Measurements from ENCODE around the gene C12orf50.

Gene C12orf50

GRCh38 chr12:87943023-87943422 is 86.2 kb downstream of the C12orf50 start:
- no peak for TF ChIP-seq CTCF (IDR thresholded peaks at IDR 0.05; ENCODE audit: low read depth, low read length)
- H3K27ac ChIP-seq = no peak overlapping the region
- H3K27me3 ChIP-seq (ENCODE audit: insufficient read depth, low read depth, severe bottlenecking) = no peaks in the 10 kb centered on the region
- no peaks in the 10 kb centered on the region for H3K36me3 ChIP-seq
- no peaks in the 10 kb centered on the region for H3K9me3 ChIP-seq (ENCODE audit: severe bottlenecking)
- H3K4me3 ChIP-seq (ENCODE audit: low read depth, low read length) = no peak overlapping the region
- DNase-seq = no peak

GRCh38 chr12:87939182-87939581 is 90.0 kb downstream of the C12orf50 start:
- DNase-seq = no peak
- no peak for TF ChIP-seq CTCF (IDR thresholded peaks at IDR 0.05; ENCODE audit: low read depth, low read length)
- H3K27me3 ChIP-seq (ENCODE audit: insufficient read depth, low read depth, severe bottlenecking) = no peaks in the 10 kb centered on the region
- H3K9me3 ChIP-seq (ENCODE audit: severe bottlenecking) = no peaks in the 10 kb centered on the region
- H3K27ac ChIP-seq = no peak overlapping the region
- no peak overlapping the region for H3K4me3 ChIP-seq (ENCODE audit: low read depth, low read length)
- no peaks in the 10 kb centered on the region for H3K36me3 ChIP-seq

GRCh38 chr12:87935216-87935615 is 94.0 kb downstream of the C12orf50 start:
- Histone ChIP-seq H3K4me3 (ENCODE audit: low read depth, low read length) (no peak overlapping the region), H3K36me3 (no peaks in the 10 kb centered on the region), H3K27ac (no peak overlapping the region), H3K27me3 (ENCODE audit: insufficient read depth, low read depth, severe bottlenecking) (no peaks in the 10 kb centered on the region), H3K9me3 (ENCODE audit: severe bottlenecking) (no peaks in the 10 kb centered on the region)
- TF ChIP-seq CTCF (IDR thresholded peaks at IDR 0.05; ENCODE audit: low read depth, low read length) = no peak
- DNase-seq = no peak

GRCh38 chr12:87933991-87934390 is 95.2 kb downstream of the C12orf50 start:
- no peaks in the 10 kb centered on the region for H3K36me3 ChIP-seq
- no peak for DNase-seq
- TF ChIP-seq CTCF (IDR thresholded peaks at IDR 0.05; ENCODE audit: low read depth, low read length) = no peak
- no peaks in the 10 kb centered on the region for H3K27me3 ChIP-seq (ENCODE audit: insufficient read depth, low read depth, severe bottlenecking)
- no peak overlapping the region for H3K27ac ChIP-seq
- no peaks in the 10 kb centered on the region for H3K9me3 ChIP-seq (ENCODE audit: severe bottlenecking)
- H3K4me3 ChIP-seq (ENCODE audit: low read depth, low read length) = no peak overlapping the region

GRCh38 chr12:87931812-87932211 is 97.4 kb downstream of the C12orf50 start:
- Histone ChIP-seq H3K4me3 (ENCODE audit: low read depth, low read length) (no peak overlapping the region), H3K36me3 (no peaks in the 10 kb centered on the region), H3K9me3 (ENCODE audit: severe bottlenecking) (no peaks in the 10 kb centered on the region), H3K27ac (no peak overlapping the region), H3K27me3 (ENCODE audit: insufficient read depth, low read depth, severe bottlenecking) (no peaks in the 10 kb centered on the region)
- DNase-seq = no peak
- TF ChIP-seq CTCF (IDR thresholded peaks at IDR 0.05; ENCODE audit: low read depth, low read length) = no peak

GRCh38 chr12:87930627-87931026 is 98.6 kb downstream of the C12orf50 start:
- DNase-seq = no peak
- no peak overlapping the region for H3K4me3 ChIP-seq (ENCODE audit: low read depth, low read length)
- TF ChIP-seq CTCF (IDR thresholded peaks at IDR 0.05; ENCODE audit: low read depth, low read length) = no peak
- no peaks in the 10 kb centered on the region for H3K27me3 ChIP-seq (ENCODE audit: insufficient read depth, low read depth, severe bottlenecking)
- H3K27ac ChIP-seq = no peak overlapping the region
- H3K9me3 ChIP-seq (ENCODE audit: severe bottlenecking) = no peaks in the 10 kb centered on the region
- no peaks in the 10 kb centered on the region for H3K36me3 ChIP-seq
